BE2C (cell line): ENCODE data around the gene PAX7.
"Not testable (repeated sequence)": the region's sequence is repeated elsewhere in the genome, so short reads cannot be mapped to it uniquely, and the experiment has no call there.

ENCODE experiments used
- DNase-seq: peaks from one replicate; pipeline ENCODE4 v3.0.0-alpha.2; 2020
- H3K27me3 ChIP-seq: fragments of 250-450 bp; sonication (Bioruptor Pico); 2 replicates; pipeline ENCODE4 v1.5.1; 2020; ENCODE audit warnings: mild to moderate bottlenecking
- H3K36me3 ChIP-seq: fragments of 250-450 bp; sonication (Bioruptor Pico); 2 replicates; pipeline ENCODE4 v1.5.1; 2020; ENCODE audit warnings: mild to moderate bottlenecking
- H3K4me1 ChIP-seq: fragments of 250-450 bp; sonication (Bioruptor Pico); 2 replicates; pipeline ENCODE4 v1.5.1; 2020
- H3K4me3 ChIP-seq: 2 replicates; pipeline ENCODE4 v1.5.1; 2011; ENCODE audit warnings: low read depth, low read length
- H3K9me3 ChIP-seq: fragments of 250-450 bp; sonication (Bioruptor Pico); 2 replicates; pipeline ENCODE4 v1.5.1; 2020
- TF ChIP-seq, protein P1 (sequence below): IDR thresholded peaks from 2 replicates; pipeline ENCODE4 v1.5.1; 2012; ENCODE audit warnings: mild to moderate bottlenecking, low read depth, low read length

The PAX7 gene

GRCh38 chr1:18682375-18682774 is 51.7 kb downstream of the PAX7 start:
- no peaks in the 10 kb centered on the region for H3K27me3 ChIP-seq
- no peak overlapping the region for H3K4me3 ChIP-seq
- H3K9me3 ChIP-seq: no peaks in the 10 kb centered on the region
- DNase-seq: no peak
- no peaks in the 10 kb centered on the region for H3K36me3 ChIP-seq
- TF ChIP-seq, protein P1, sequence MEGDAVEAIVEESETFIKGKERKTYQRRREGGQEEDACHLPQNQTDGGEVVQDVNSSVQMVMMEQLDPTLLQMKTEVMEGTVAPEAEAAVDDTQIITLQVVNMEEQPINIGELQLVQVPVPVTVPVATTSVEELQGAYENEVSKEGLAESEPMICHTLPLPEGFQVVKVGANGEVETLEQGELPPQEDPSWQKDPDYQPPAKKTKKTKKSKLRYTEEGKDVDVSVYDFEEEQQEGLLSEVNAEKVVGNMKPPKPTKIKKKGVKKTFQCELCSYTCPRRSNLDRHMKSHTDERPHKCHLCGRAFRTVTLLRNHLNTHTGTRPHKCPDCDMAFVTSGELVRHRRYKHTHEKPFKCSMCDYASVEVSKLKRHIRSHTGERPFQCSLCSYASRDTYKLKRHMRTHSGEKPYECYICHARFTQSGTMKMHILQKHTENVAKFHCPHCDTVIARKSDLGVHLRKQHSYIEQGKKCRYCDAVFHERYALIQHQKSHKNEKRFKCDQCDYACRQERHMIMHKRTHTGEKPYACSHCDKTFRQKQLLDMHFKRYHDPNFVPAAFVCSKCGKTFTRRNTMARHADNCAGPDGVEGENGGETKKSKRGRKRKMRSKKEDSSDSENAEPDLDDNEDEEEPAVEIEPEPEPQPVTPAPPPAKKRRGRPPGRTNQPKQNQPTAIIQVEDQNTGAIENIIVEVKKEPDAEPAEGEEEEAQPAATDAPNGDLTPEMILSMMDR: no peak
- no peaks in the 10 kb centered on the region for H3K4me1 ChIP-seq

DNA sequence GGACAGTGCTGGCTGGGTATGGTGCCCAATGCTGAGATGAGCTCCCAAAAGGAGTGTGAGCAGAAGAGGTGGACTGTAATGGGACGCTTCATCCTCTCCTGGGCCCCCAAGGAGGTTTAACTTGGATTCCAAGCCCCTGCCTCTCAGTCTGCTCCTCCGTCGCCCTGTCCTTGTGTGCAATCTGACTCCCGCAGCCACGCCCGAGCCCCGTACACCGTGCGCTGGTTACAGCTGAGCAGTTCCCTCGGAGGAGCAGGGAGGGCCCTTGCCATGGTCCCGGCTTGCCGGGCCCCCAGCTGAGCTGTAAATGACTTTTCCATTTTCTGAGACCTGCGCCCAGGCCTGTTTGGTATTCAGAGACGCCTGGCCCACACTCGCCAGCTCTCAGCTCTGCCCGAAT is 53.7 kb downstream of the PAX7 start:
- TF ChIP-seq, protein P1: no peak
- Histone ChIP-seq H3K4me1 (no peaks in the 10 kb centered on the region), H3K27me3 (no peaks in the 10 kb centered on the region), H3K36me3 (no peaks in the 10 kb centered on the region), H3K4me3 (no peak overlapping the region), H3K9me3 (no peaks in the 10 kb centered on the region)
- DNase-seq: no peak

GRCh38 chr1:18686540-18686939 is 55.9 kb downstream of the PAX7 start:
- TF ChIP-seq, protein P1: no peak
- no peak overlapping the region for H3K4me3 ChIP-seq

GRCh38 chr1:18687273-18687672 is 56.6 kb downstream of the PAX7 start:
- TF ChIP-seq, protein P1: no peak
- H3K9me3 ChIP-seq: no peaks in the 10 kb centered on the region
- H3K4me3 ChIP-seq: no peak overlapping the region
- DNase-seq: no peak
- H3K4me1 ChIP-seq: no peaks in the 10 kb centered on the region
- no peaks in the 10 kb centered on the region for H3K36me3 ChIP-seq
- H3K27me3 ChIP-seq: no peaks in the 10 kb centered on the region

More at GRCh38 chr1:18686540-18686939, 55.9 kb downstream of the PAX7 start:
- DNase-seq: no peak
- Histone ChIP-seq H3K9me3 (no peaks in the 10 kb centered on the region), H3K36me3 (no peaks in the 10 kb centered on the region), H3K4me1 (no peaks in the 10 kb centered on the region), H3K27me3 (no peaks in the 10 kb centered on the region)

GRCh38 chr1:18691648-18692047 is 61.0 kb downstream of the PAX7 start:
- Histone ChIP-seq H3K4me1 (no peaks in the 10 kb centered on the region), H3K4me3 (no peak overlapping the region), H3K36me3 (no peaks in the 10 kb centered on the region), H3K9me3 (no peaks in the 10 kb centered on the region), H3K27me3 (no peaks in the 10 kb centered on the region)
- TF ChIP-seq, protein P1: no peak
- no peak for DNase-seq

GRCh38 chr1:18693256-18694098 is 62.8 kb downstream of the PAX7 start:
- TF ChIP-seq, protein P1: no peak
- Histone ChIP-seq H3K4me1 (no peaks in the 10 kb centered on the region), H3K9me3 (no peaks in the 10 kb centered on the region), H3K36me3 (no peaks in the 10 kb centered on the region), H3K27me3 (no peaks in the 10 kb centered on the region), H3K4me3 (no peak overlapping the region)
- no peak for DNase-seq

DNA sequence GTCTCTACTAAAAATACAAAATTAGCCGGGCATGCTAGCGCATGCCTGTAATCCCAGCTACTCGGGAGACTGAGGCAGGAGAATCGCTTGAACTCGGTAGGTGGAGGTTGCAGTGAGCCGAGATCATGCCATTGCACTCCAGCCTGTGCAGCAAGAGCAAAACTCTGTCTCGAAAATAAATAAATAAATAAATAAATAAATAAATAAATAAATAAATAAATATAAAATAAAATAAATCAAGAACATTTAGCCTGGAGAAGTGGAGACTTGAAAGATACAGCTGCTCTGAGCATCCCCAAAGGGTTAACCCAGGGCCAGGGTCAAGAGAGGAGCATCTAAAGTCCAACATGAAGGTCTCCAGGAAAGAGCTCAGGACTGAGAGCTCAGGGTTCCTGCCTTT is 63.6 kb downstream of the PAX7 start:
- H3K27me3 ChIP-seq, H3K9me3 ChIP-seq, H3K36me3 ChIP-seq, H3K4me1 ChIP-seq, H3K4me3 ChIP-seq, DNase-seq: not testable (repeated sequence)
